ENCODE measurements around the gene ARHGAP21.

Gene ARHGAP21

DNA sequence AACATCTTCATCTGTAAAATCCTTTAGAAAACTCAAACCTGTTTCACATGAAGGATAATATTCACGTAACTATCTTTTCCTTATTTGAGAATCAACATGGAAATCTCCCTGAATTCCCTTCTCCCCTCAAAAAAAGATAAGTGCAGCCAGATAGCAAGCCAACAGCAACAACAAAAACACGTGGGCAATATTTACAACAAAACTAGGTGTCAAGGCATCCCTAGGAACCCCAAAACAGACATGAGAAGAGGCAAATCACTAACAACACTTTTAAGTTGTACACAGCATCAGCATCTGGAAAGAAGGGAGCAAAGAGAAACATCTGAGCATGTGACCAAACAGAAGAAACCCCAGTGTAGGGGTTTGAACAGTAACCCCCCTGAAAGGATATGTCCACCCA is 12.2 kb downstream of the ARHGAP21 start:
- no peaks in the 10 kb centered on the region for H3K27me3 ChIP-seq (replicated peaks; ENCODE audit: insufficient read depth, low read length)
- H3K79me2 ChIP-seq (ENCODE audit: low read length), result peaks cover 95% of the 10 kb centered on the region

DNA sequence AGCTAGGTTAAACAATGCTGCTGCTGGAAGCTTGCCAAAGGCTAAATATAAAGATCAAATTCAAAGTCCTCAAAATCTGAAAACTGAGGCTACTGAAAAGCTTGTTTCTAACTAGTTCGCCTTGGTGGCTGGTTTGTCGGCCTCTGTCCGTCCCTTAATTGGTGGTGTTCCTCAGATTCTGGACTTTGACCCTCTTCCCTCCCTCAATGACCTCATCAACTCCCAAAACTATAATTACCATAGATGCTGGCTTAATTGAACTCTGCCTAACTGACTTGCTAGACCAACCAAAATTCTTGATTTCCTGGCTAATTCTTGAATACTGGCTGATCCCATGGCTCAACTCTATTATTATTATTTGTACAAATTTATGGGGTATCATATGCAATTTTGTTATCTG is 15.6 kb downstream of the ARHGAP21 start:
- Histone ChIP-seq H3K79me2 (ENCODE audit: low read length) (peaks cover 97% of the 10 kb centered on the region), H3F3A (ENCODE audit: insufficient read depth, low read length) (no peaks in the 10 kb centered on the region), H3K4me1 (ENCODE audit: low read length) (no peaks in the 10 kb centered on the region), H3K27me3 (replicated peaks; ENCODE audit: insufficient read depth, low read length) (no peaks in the 10 kb centered on the region), H3K9me2 (replicated peaks; ENCODE audit: insufficient read depth, low read length) (no peaks in the 10 kb centered on the region), H3K27ac (ENCODE audit: low read length) (no peak overlapping the region), H3K9ac (ENCODE audit: low read length) (no peak overlapping the region), H3K36me3 (replicated peaks; ENCODE audit: insufficient read depth, low read length) (no peaks in the 10 kb centered on the region), H2AFZ (ENCODE audit: low read length) (no peak overlapping the region), H3K9me3 (replicated peaks; ENCODE audit: insufficient read depth, low read length) (no peaks in the 10 kb centered on the region), H3K4me3 (ENCODE audit: low read length) (no peak overlapping the region), H3K4me2 (ENCODE audit: low read depth, low read length) (no peak overlapping the region), H4K20me1 (ENCODE audit: insufficient read depth, low read length) (no peaks in the 10 kb centered on the region)
- TF ChIP-seq CTCF (IDR thresholded peaks at IDR 0.05; ENCODE audit: low read length), result no peak
- no peak for TF ChIP-seq EZH2phosphoT487 (IDR thresholded peaks at IDR 0.05; ENCODE audit: low read length)
- no peak for TF ChIP-seq EZH2 (optimal IDR thresholded peaks at IDR 0.05; ENCODE audit: low read depth, low read length)
- no peak for DNase-seq

More for the DNA sequence above, 12.2 kb downstream of the ARHGAP21 start:
- no peak overlapping the region for H3K27ac ChIP-seq (ENCODE audit: low read length)
- no peak overlapping the region for H3K4me3 ChIP-seq (ENCODE audit: low read length)
- no peak overlapping the region for H3K9ac ChIP-seq (ENCODE audit: low read length)
- TF ChIP-seq EZH2 (optimal IDR thresholded peaks at IDR 0.05; ENCODE audit: low read depth, low read length) (no peak), EZH2phosphoT487 (IDR thresholded peaks at IDR 0.05; ENCODE audit: low read length) (no peak), CTCF (IDR thresholded peaks at IDR 0.05; ENCODE audit: low read length) (no peak)
- no peak for DNase-seq
- no peaks in the 10 kb centered on the region for H3K9me2 ChIP-seq (replicated peaks; ENCODE audit: insufficient read depth, low read length)
- H4K20me1 ChIP-seq (ENCODE audit: insufficient read depth, low read length), result no peaks in the 10 kb centered on the region
- no peaks in the 10 kb centered on the region for H3K9me3 ChIP-seq (replicated peaks; ENCODE audit: insufficient read depth, low read length)
- H2AFZ ChIP-seq (ENCODE audit: low read length), result no peak overlapping the region
- H3K4me1 ChIP-seq (ENCODE audit: low read length), result no peaks in the 10 kb centered on the region
- H3K36me3 ChIP-seq (replicated peaks; ENCODE audit: insufficient read depth, low read length), result no peaks in the 10 kb centered on the region; the same call in 1 of the 2 replicates
- H3F3A ChIP-seq (ENCODE audit: insufficient read depth, low read length), result no peaks in the 10 kb centered on the region
- H3K4me2 ChIP-seq (ENCODE audit: low read depth, low read length), result no peak overlapping the region

GRCh38 chr10:24707445-24707844 is 16.2 kb downstream of the ARHGAP21 start:
- Histone ChIP-seq H2AFZ (ENCODE audit: low read length) (no peak overlapping the region), H3K79me2 (ENCODE audit: low read length) (peaks cover 97% of the 10 kb centered on the region), H3F3A (ENCODE audit: insufficient read depth, low read length) (no peaks in the 10 kb centered on the region), H3K9ac (ENCODE audit: low read length) (no peak overlapping the region), H3K27ac (ENCODE audit: low read length) (no peak overlapping the region), H3K36me3 (replicated peaks; ENCODE audit: insufficient read depth, low read length) (no peaks in the 10 kb centered on the region), H3K4me2 (ENCODE audit: low read depth, low read length) (no peak overlapping the region), H3K4me3 (ENCODE audit: low read length) (no peak overlapping the region), H3K4me1 (ENCODE audit: low read length) (peaks cover 3% of the 10 kb centered on the region; the same call in 1 of the 2 replicates), H4K20me1 (ENCODE audit: insufficient read depth, low read length) (no peaks in the 10 kb centered on the region), H3K9me2 (replicated peaks; ENCODE audit: insufficient read depth, low read length) (no peaks in the 10 kb centered on the region), H3K9me3 (replicated peaks; ENCODE audit: insufficient read depth, low read length) (no peaks in the 10 kb centered on the region), H3K27me3 (replicated peaks; ENCODE audit: insufficient read depth, low read length) (no peaks in the 10 kb centered on the region)
- DNase-seq, result no peak
- TF ChIP-seq EZH2 (optimal IDR thresholded peaks at IDR 0.05; ENCODE audit: low read depth, low read length), result no peak
- TF ChIP-seq EZH2phosphoT487 (IDR thresholded peaks at IDR 0.05; ENCODE audit: low read length), result no peak

DNA sequence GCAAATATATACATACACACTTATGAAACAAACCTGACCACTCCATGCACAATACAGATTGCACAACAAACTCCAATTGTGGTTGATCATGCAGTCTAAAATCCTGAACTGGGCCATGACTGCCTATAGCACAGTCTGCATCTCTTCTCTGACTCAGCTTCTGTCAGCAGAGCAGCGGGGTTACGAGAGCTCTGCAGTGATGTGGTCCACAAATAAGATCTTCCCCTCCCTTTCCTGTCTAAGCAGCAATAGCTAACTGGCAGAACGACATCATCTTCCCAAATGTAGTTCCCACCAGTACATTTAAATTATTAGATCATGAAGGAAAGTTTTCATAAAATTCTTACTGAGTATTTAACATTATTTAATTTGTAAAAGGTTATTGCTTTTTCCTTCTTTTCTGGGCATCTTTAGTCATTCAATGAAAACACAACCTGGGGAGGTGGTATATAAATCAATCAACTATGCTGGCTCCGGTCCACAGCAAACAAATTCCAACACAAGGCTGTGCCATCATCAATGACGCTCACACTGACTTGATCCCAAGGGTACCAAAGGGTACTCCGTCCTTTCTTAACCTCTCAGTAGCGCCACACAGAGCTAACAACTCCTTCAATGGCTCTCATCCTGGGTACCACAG is 17.1 kb downstream of the ARHGAP21 start:
- no peak overlapping the region for H3K9ac ChIP-seq (ENCODE audit: low read length)
- H3K4me2 ChIP-seq (ENCODE audit: low read depth, low read length), result no peak overlapping the region
- H3K9me3 ChIP-seq (replicated peaks; ENCODE audit: insufficient read depth, low read length), result no peaks in the 10 kb centered on the region
- no peaks in the 10 kb centered on the region for H3K27me3 ChIP-seq (replicated peaks; ENCODE audit: insufficient read depth, low read length)
- no peak overlapping the region for H2AFZ ChIP-seq (ENCODE audit: low read length)
- no peak overlapping the region for H3K4me3 ChIP-seq (ENCODE audit: low read length)
- peaks cover 94% of the 10 kb centered on the region for H3K79me2 ChIP-seq (ENCODE audit: low read length)
- no peaks in the 10 kb centered on the region for H3K36me3 ChIP-seq (replicated peaks; ENCODE audit: insufficient read depth, low read length)
- no peak for DNase-seq
- peaks cover 10% of the 10 kb centered on the region for H3K4me1 ChIP-seq (ENCODE audit: low read length)
- no peak overlapping the region for H3K27ac ChIP-seq (ENCODE audit: low read length)
- no peaks in the 10 kb centered on the region for H3K9me2 ChIP-seq (replicated peaks; ENCODE audit: insufficient read depth, low read length)
- peaks cover 3% of the 10 kb centered on the region; the same call in 1 of the 2 replicates for H3F3A ChIP-seq (ENCODE audit: insufficient read depth, low read length)
- H4K20me1 ChIP-seq (ENCODE audit: insufficient read depth, low read length), result no peaks in the 10 kb centered on the region
- TF ChIP-seq EZH2 (optimal IDR thresholded peaks at IDR 0.05; ENCODE audit: low read depth, low read length), result no peak
- TF ChIP-seq CTCF (IDR thresholded peaks at IDR 0.05; ENCODE audit: low read length), result no peak
- TF ChIP-seq EZH2phosphoT487 (IDR thresholded peaks at IDR 0.05; ENCODE audit: low read length), result no peak

Data from MM.1S (cell line).